Endothelial cell of umbilical vein (primary cell): ENCODE data around the gene BDP1. TPM values are rescaled to one million over a fixed set of nuclear protein-coding genes. Genes with fewer than 3 reads are reported as not detected.
"Not testable (repeated sequence)": the region's sequence is repeated elsewhere in the genome, so short reads cannot be mapped to it uniquely, and the experiment has no call there.

Experiments
- BruUV-seq: library from RNA; stranded (reverse); fragments of 400-500 nt; replicated peaks from 2 replicates; lab custom pipeline; 2021; lab: Mats Ljungman, UMichigan
- CTCF ChIA-PET: fragments of 300-600, 350-600 bp; sonication (Branson Sonifier 250); formaldehyde crosslinking; loops from one replicate; lab custom pipeline; 2021; ENCODE audit warnings: antibody characterized with exemption, inconsistent platforms; lab: Charles Lee
- POLR2A ChIA-PET: fragments of 300-600, 350-600 bp; sonication (Branson Sonifier 250); formaldehyde crosslinking; loops from one replicate; lab custom pipeline; 2021; ENCODE audit warnings: antibody characterized with exemption, inconsistent platforms; lab: Charles Lee
- DNase-seq: peaks from one replicate; pipeline ENCODE4 v3.0.0-alpha.2; 2011; ENCODE audit warnings: low read depth, low spot score
- FAIRE-seq: peaks from 2 replicates; lab custom pipeline; 2011; peaks lifted over from hg19 to GRCh38; lab: Jason Lieb, UNC
- H2AFZ ChIP-seq: 2 replicates; pipeline ENCODE4 v1.6.0; 2012; ENCODE audit warnings: low read depth, low read length, control low read depth, inconsistent platforms
- H3K27ac ChIP-seq: 2 replicates; pipeline ENCODE4 v1.5.1; 2011; ENCODE audit warnings: low read depth, mild to moderate bottlenecking, control low read depth, low read length, moderate library complexity; ENCODE audit not compliant: insufficient read depth
- H3K27me3 ChIP-seq, 2 experiments: 2 replicates each; pipeline versions ENCODE4 v1.6.0 to v1.6.1; 2011; ENCODE audit warnings: low read length in 2 of 2, mixed read lengths in 1 of 2; ENCODE audit not compliant: control insufficient read depth in 2 of 2, insufficient read depth in 2 of 2
- H3K36me3 ChIP-seq, 2 experiments: 2 replicates in 1 of 2; 3 replicates in 1 of 2; pipeline ENCODE4 v1.5.1; 2011; ENCODE audit warnings: low read length in 2 of 2, mild to moderate bottlenecking in 1 of 2, moderate library complexity in 1 of 2; ENCODE audit not compliant: control insufficient read depth in 2 of 2, insufficient read depth in 2 of 2; ENCODE audit errors: extremely low read depth in 1 of 2
- H3K4me1 ChIP-seq: 3 replicates; pipeline ENCODE4 v1.5.1; 2011; ENCODE audit warnings: mild to moderate bottlenecking, low read length; ENCODE audit not compliant: control insufficient read depth, insufficient read depth; ENCODE audit errors: extremely low read depth
- H3K4me2 ChIP-seq: 2 replicates; pipeline ENCODE4 v1.6.1; 2011; ENCODE audit warnings: low read length, control low read depth, mixed read lengths; ENCODE audit not compliant: insufficient read depth
- H3K4me3 ChIP-seq, 3 experiments: fragments of 200-600 bp in 1 of 3; sonication (generic), shearing (Covaris generic) in 1 of 3; replicated peaks in 1 of 3; 2 replicates each; pipeline ENCODE4 v1.5.1; 2011 to 2016; ENCODE audit warnings: control low read depth in 3 of 3, low read length in 3 of 3, mild to moderate bottlenecking in 2 of 3, inconsistent platforms in 1 of 3, low read depth in 1 of 3, moderate library complexity in 1 of 3; ENCODE audit not compliant: insufficient read depth in 1 of 3
- H3K79me2 ChIP-seq: 2 replicates; pipeline ENCODE4 v1.6.0; 2012; ENCODE audit warnings: low read length, inconsistent platforms; ENCODE audit not compliant: control insufficient read depth, insufficient read depth
- H3K9ac ChIP-seq: replicated peaks from 2 replicates; pipeline ENCODE3; 2011; ENCODE audit warnings: low read length, control low read depth; ENCODE audit not compliant: insufficient read depth; ENCODE audit errors: extremely low read depth
- H3K9me1 ChIP-seq: replicated peaks from 3 replicates; pipeline ENCODE4 v1.6.0; 2011; ENCODE audit warnings: mild to moderate bottlenecking, low read length; ENCODE audit not compliant: control insufficient read depth, insufficient read depth; ENCODE audit errors: extremely low read depth
- H3K9me3 ChIP-seq: replicated peaks from 2 replicates; pipeline ENCODE4 v1.5.1; 2012; ENCODE audit warnings: low read length, inconsistent platforms; ENCODE audit not compliant: control insufficient read depth, insufficient read depth
- H4K20me1 ChIP-seq: replicated peaks from 2 replicates; pipeline ENCODE3; 2011; ENCODE audit warnings: mild to moderate bottlenecking, low read length; ENCODE audit not compliant: control insufficient read depth, insufficient read depth; ENCODE audit errors: extremely low read depth
- dilution Hi-C: fragments of 300-500 bp; cut with MboI; formaldehyde crosslinking; loops from one replicate; pipeline ENCODE4 v1.15.0; 2019; ENCODE audit warnings: low sequenced_read_pairs; ENCODE audit not compliant: extremely low pct_ligation_motif_present
- intact Hi-C: fragments of 100-400 bp; cut with micrococcal nuclease; formaldehyde crosslinking; loops from one replicate; pipeline ENCODE4 v1.10.0; 2022
- polyA plus RNA-seq, 4 experiments: library from polyadenylated mRNA; depleted of rRNA in 3 of 4; stranded (reverse) in 3 of 4; unstranded in 1 of 4; fragments of >200 nt; gene quantifications; 2 replicates each; pipeline versions ENCODE4 v1.2.1 to v1.2.3, GENCODE V29; 2011 to 2012; ENCODE audit warnings: missing spikeins in 1 of 4
- total RNA-seq: library from RNA; stranded (reverse); gene quantifications from 2 replicates; pipeline ENCODE4 v1.2.3, GENCODE V29; 2021

The BDP1 gene
- total and polyA plus RNA-seq, 2 donors (not counting 3 experiments of a cell fraction or from before 2014, with no cell fraction given), result 4.5 to 27.5 TPM

GRCh38 chr5:71410088-71410487 is 45.4 kb upstream of the BDP1 start:
- H3K79me2 ChIP-seq, intact Hi-C loops, BruUV-seq, H3K9ac ChIP-seq, POLR2A ChIA-PET, dilution Hi-C loops, CTCF ChIA-PET, H3K9me3 ChIP-seq, H3K27ac ChIP-seq, H3K4me1 ChIP-seq, H4K20me1 ChIP-seq, H3K4me3 ChIP-seq, H3K9me1 ChIP-seq, FAIRE-seq, H3K4me2 ChIP-seq, H3K36me3 ChIP-seq, H3K27me3 ChIP-seq, DNase-seq, H2AFZ ChIP-seq: not testable (repeated sequence)

GRCh38 chr5:71415626-71416025 is 39.8 kb upstream of the BDP1 start:
- CTCF ChIA-PET, DNase-seq, H3K9me1 ChIP-seq, H3K36me3 ChIP-seq, H3K9me3 ChIP-seq, FAIRE-seq, BruUV-seq, H3K27ac ChIP-seq, H3K27me3 ChIP-seq, intact Hi-C loops, H3K9ac ChIP-seq, H3K79me2 ChIP-seq, H2AFZ ChIP-seq, POLR2A ChIA-PET, H3K4me2 ChIP-seq, H3K4me3 ChIP-seq, H3K4me1 ChIP-seq, dilution Hi-C loops, H4K20me1 ChIP-seq: not testable (repeated sequence)

- H3K36me3 ChIP-seq, POLR2A ChIA-PET, H3K79me2 ChIP-seq, intact Hi-C loops, H2AFZ ChIP-seq, H3K4me3 ChIP-seq, H3K4me2 ChIP-seq, H3K9me1 ChIP-seq, FAIRE-seq, dilution Hi-C loops, H3K27ac ChIP-seq, H3K4me1 ChIP-seq, H3K9me3 ChIP-seq, CTCF ChIA-PET, H3K9ac ChIP-seq, BruUV-seq, DNase-seq, H4K20me1 ChIP-seq: not testable (repeated sequence)
- peaks cover 0 to 11% of the 10 kb centered on the region in 2 experiments for H3K27me3 ChIP-seq
Observed at GRCh38 chr5:71418026-71418425, 37.4 kb upstream of the BDP1 start.

GRCh38 chr5:71421278-71421677 is 34.2 kb upstream of the BDP1 start:
- dilution Hi-C loops, H3K4me2 ChIP-seq, CTCF ChIA-PET, H3K27ac ChIP-seq, FAIRE-seq, H3K9me3 ChIP-seq, H3K4me1 ChIP-seq, H2AFZ ChIP-seq, H4K20me1 ChIP-seq, H3K4me3 ChIP-seq, DNase-seq, POLR2A ChIA-PET, H3K9ac ChIP-seq, intact Hi-C loops, H3K27me3 ChIP-seq, H3K79me2 ChIP-seq, H3K36me3 ChIP-seq, H3K9me1 ChIP-seq, BruUV-seq: not testable (repeated sequence)
